Lung microvascular endothelial cell (primary cell): ENCODE data around the gene CACNA2D3. TPM values are rescaled to one million over a fixed set of nuclear protein-coding genes. Genes with fewer than 3 reads are reported as not detected.
"Not testable (repeated sequence)": the region's sequence is repeated elsewhere in the genome, so short reads cannot be mapped to it uniquely, and the experiment has no call there.

ENCODE experiments used
- DNase-seq, 2 donors: peaks; one replicate each; pipeline versions ENCODE4 v3.0.0 to v3.0.0-alpha.2; 2010; ENCODE audit warnings: low read depth in 2 of 2
- total RNA-seq: library from RNA; depleted of rRNA; stranded (reverse); fragments of >200 nt; gene quantifications from 2 replicates; pipeline ENCODE4 v1.2.1, GENCODE V29; 2014

Gene CACNA2D3
- total RNA-seq, 1 donor from 2014 or later, result not detected

DNA sequence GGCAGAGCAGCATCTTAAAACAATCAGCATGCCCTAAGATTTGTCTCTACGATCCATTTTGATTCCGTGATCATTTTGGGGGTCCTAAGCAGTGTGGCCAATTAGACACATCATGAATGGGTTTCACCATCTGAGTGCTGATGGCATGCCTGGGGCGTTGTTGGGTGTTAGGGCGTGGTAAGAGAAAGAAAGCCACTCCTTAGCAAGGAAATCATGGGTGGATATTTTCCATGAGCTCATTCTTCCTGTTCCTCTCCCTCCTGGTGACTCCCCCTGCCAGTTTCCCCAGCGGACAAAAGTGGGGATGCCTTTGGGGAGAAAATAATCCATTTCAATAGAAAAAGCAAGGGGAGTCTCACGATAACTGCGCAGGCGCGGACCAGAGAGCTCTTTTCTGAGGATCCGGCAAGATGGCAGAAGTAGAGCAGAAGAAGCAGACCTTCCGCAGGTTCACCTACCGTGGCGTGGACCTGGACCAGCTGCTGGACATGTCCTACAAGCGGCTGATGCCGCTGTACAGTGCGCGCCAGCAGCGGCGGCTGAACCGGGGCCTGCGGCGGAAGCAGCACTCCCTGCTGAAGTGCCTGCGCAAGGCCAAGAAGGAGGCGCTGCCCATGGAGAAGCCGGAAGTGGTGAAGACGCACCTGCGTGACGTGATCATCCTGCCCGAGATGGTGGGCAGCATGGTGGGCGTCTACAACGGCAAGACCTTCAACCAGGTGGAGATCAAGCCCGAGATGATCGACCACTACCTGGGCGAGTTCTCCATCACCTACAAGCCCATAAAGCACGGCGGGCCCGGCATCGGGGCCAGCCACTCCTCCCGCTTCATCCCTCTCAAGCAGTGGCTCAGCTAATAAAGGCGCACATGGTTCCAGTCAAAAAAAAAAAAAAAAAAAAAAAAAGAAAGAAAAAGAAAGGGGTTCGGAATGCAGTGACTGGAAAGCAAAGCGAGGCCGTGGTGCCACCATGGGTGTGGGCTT, 503.7 kb downstream of the CACNA2D3 start:
- DNase-seq, result no peak

GRCh38 chr3:54628888-54629441, 506.6 kb downstream of the CACNA2D3 start:
- DNase-seq, result no peak

DNA sequence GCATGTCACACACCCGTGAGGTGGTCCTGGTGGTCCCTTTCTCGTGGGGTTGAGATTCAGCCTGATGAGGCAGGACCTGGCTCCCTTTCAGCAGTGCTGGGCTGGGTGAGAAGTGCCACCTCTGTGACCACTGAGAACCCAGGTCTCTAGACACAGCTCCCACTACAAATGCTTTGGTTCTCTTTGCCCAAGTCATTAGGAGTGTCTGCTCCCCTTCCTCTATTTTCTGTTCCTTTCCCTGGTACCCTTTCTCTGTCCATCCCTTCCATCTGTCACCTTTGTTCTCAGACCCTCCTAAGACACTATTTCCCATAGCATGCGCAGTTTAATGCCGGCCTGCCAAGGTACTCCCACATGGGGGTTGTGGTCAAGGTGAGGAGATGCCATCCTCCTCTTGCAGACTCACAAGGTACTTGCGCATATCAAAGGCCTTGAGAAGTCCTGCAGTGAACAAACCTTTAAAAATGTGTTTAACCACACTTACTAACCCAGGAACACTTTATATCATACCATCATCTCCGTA, 507.8 kb downstream of the CACNA2D3 start:
- DNase-seq, result no peak

- DNase-seq, result not testable (repeated sequence)
These were observed 508.6 kb downstream of the CACNA2D3 start for GRCh38 chr3:54631001-54631400.

- no peak for DNase-seq
These were observed 509.4 kb downstream of the CACNA2D3 start for GRCh38 chr3:54631516-54632325.

- no peak for DNase-seq
These were observed 509.9 kb downstream of the CACNA2D3 start for GRCh38 chr3:54632326-54632665.

- no peak for DNase-seq
These were observed 510.5 kb downstream of the CACNA2D3 start for GRCh38 chr3:54632834-54633233.

DNA sequence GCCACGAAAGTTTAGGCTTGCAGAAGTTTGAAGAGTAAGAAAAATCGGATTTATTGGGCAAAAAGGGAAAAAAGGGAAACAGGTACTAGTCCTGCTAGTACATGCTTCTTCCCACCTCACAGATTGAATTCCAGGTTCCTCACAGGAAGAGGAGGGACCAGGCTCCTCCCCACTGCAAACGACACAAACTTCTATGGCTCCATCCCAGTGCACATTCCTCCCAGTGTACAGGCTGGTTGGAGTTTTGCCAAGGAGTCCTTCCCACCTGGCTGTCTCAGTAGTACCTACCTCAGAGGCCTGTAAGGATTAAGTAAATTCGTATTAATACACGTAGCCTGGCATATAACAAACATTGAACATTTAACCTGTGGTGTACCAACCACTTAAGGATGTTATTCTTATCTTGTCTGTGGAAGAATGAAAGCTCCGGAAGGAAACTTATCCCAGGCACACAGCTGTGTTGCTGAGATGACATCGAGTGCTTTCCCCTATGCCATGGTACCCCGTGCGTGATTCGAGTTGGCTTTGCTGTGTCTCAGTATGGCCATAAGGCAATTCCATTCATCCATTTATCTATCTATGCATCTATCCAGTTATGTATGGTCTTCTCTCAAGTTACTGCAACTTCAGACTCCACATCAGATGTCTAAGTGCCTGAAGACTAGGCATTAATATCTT, 511.2 kb downstream of the CACNA2D3 start:
- DNase-seq, result no peak

GRCh38 chr3:54634122-54634469, 511.7 kb downstream of the CACNA2D3 start:
- no peak for DNase-seq

- not testable (repeated sequence) for DNase-seq
These were observed 517.5 kb downstream of the CACNA2D3 start for GRCh38 chr3:54639790-54640372.

DNA sequence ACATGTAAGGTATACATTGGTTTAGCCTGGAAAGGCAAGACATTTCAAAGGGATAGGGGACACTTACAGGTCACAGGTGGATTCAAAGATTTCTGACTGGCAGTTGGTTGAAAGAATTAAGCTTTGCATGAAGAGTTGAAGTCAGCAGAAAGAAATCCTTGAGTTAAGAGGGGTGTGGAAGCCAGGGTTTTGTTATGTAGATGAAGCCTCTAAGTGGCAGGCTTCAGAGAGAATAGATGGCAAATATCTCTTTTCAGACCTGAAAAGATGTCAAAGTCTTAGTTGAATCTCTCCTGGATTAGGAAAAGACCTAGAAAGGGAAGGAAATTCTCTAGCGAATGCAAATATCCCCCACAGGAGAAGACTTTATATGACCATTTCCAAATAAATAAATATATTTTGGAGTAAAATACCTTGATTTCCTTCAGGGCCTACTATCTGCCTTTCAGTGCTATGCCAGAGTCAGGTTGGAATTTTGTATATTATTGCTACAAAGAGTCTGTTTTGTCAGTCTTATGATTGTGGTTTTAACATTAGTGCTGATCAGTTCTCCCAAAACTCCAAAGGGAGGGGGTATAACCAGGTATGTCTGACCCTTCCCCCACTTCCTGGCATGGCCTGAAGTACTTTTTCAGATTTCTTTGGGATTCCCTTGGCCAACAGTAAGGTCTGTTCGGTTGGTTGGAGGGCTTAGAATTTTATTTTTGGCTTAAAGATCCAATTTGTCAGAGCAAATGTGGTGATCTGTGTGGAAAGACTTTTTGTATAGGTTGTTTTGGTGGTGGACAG, 519.1 kb downstream of the CACNA2D3 start:
- DNase-seq, result no peak

DNA sequence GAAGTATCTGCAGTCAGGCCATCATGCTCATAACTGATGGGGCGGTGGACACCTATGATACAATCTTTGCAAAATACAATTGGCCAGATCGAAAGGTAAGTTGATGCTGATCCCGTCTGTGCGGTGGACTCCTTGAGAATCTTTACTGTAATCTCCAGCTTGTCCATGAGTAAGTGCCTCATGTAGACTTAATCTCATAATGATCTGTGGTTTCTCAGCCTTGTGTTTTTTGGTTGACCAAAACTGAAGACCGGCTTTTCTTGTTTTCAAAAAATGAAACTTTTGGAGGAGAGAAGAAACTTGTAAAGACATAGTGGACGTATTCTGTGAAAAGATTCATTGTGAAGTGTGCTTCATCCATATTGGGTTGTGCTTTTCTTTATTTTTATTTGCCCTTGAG, 519.8 kb downstream of the CACNA2D3 start:
- no peak for DNase-seq

DNA sequence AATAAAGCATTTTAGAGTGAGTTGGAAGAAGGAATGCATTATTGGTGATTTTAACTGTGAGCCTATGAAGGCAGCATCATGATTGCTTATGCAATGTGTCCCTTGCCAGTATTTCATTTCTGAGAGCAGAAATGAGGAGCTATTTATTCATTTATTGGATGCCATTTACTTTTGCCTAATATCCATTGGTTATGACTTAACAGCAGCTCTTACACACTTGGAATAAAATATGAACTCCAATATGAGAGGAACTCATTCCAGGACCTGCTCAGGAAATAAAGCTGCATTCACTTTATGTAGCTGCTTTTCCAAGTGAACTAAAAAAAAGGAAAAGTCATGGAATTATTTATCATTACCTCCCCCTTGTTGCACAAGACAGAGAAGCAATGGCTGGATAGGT, 525.4 kb downstream of the CACNA2D3 start:
- DNase-seq, result no peak

DNA sequence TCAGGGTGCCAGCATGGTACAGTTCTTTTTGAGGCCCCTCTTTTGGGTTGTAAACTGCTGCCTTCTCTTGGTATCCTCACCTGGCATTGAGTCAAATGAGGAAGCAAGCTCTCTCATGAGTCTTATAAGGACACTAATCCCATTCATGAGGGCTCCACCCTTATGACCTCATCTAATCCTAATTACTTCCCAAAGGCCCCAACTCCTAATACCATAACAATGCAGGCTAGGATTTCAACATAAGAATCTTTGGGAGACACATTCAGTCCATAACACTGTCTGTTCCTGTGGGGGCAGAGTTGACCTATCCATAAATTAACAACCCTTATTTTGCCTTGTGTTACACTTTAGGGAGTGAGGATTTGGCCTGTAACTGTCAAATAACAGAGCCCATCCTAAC, 527.2 kb downstream of the CACNA2D3 start:
- DNase-seq, result no peak

GRCh38 chr3:54653456-54654195, 531.3 kb downstream of the CACNA2D3 start:
- no peak for DNase-seq

DNA sequence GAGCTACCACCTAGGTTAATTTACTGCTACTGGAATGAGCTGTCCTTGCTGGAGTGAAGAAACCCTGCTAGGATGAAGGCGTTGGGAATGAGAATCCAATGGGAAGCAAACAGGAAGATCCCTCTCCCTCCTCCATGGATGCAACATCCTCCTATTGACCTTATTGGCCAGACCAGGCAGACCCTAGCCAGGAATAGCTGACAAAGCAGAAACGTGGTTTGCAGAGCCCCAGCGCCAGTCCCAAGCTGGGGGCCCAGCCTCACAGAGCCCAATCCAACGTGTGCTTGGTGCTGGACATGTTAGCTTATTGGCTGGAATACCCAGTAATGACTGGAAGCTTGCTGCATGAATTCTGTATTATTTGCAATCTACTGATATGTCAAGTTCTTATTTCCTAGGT, 532.4 kb downstream of the CACNA2D3 start:
- no peak for DNase-seq

- DNase-seq, result no peak
These were observed 537.0 kb downstream of the CACNA2D3 start for GRCh38 chr3:54659347-54659746.

DNA sequence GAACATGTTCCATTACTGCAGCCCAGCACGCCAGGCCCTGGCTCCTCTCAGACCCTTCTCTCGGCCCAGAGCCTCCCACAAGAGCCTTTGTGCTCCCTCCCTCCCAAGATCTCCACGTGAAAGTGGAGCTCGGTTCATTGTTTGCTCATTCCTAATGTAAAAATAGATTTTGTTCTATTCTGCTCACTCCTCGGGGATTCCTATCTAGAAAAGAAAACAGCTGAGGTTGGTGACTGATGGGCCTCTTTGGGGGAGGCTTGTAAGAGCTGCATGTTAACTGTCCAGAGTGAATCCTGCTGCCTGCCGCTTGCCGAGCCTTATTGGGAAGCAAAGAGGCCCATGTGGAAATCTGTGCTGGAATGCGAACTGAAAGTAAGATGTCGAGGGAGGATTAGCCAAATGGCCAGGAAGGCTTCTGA, 538.4 kb downstream of the CACNA2D3 start:
- DNase-seq, result no peak

DNA sequence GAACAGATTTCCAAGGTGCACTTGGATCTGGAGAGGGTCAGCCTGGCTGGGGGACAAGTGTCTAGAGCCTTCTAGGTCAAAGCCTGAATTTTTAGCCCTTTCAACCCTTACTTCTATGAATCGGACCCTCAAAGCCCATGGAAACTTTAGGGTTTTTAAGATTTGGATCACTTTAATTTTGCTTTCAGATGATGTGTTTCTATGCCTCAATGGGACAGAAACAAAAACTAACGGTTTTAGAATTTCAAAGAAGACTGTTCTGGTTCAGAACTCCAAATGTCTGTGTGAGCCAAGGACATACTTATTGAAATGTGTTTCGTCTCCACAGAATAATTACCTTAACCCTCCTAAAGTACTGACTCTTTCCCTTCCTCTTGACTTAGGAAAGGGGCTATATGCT, 538.8 kb downstream of the CACNA2D3 start:
- no peak for DNase-seq
